GM21737 (cell line): ENCODE measurements around the gene OOSP3.

ENCODE experiments used
- ATAC-seq: cut with Tn5 transposase; IDR thresholded peaks from one replicate; pipeline ENCODE4 v1.9.1; 2021; ENCODE audit warnings: mild to moderate bottlenecking, moderate library complexity; ENCODE audit not compliant: unreplicated experiment

OOSP3 gene

DNA sequence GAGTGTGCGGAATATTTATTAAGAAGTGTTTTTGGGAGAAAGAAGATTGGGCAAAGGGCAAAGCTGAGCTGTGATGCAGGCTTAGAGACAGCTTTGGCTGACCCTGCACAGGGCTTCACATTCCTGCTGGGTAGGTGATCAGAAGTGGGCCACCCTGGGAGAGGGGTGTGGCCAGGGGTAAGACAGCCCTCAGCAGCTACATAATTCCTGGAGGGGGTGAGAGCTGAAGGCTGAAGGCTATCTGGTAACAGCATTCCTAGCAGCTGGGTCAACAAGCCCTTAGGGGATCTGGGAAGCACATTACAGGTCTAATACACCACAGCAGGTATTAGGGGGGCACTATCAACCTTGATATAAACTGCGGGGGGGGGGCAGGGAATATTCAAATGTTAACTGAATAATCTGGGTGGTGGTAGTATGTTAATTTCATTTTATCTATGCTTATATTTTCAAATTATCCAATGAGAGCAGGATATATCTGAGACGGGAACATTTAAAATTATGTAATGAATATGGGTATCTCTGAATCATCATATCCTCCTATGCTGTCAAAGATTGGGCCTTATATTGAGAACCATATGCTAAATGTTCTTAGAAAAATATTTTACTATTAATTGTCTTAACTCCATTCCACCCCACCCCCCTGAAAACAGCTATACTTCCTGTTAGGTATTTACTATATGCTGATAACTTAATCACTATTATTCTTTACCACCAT is 65.6 kb downstream of the OOSP3 start:
- no peak for ATAC-seq

DNA sequence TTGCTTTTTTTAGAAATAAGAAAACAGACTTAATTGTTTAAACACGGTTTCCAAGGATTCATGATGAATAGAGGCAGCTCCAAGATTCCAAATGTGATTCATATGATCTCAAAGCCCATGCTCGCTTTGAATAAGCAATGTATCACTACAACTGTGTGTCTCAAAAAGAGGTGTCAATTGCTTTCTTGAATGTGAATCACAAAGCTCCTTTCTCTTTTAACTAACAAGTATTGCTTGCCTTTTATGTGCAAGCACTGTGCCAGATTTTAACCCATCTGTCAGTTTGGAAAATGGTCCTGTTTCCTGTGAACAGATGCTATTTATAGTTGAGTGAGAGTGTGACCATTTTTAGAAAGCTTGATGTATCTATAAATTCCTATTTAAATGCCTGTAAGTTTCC is 66.1 kb downstream of the OOSP3 start:
- no peak for ATAC-seq
